HG02678 (cell line): Measurements from ENCODE around the gene GABRA6.
"Not testable (repeated sequence)": the region's sequence is repeated elsewhere in the genome, so short reads cannot be mapped to it uniquely, and the experiment has no call there.

Source experiments
- ATAC-seq: cut with Tn5 transposase; IDR thresholded peaks from one replicate; pipeline ENCODE4 v1.9.1; 2021; ENCODE audit warnings: mild to moderate bottlenecking, moderate library complexity; ENCODE audit not compliant: unreplicated experiment

GABRA6 gene

DNA sequence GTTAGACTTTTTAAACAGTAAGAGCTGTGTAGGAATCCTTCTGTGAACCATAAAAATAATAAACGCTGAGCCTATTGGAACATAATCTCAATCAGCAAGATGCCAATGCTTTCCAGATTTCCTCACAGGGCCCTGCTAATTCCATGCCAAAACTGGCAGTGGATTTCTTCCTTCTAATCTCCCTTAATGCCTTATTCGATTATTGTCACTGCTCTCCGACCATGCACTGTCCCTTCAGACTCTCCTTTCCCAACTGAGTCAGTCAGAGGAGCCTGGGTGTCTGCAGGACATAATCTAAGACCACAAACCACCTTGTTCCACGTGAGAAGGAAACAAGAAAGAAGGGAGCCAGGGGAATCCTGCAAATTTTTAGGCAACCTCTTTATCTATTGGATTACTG lies at the start of gene GABRA6:
GABRA6 (plus strand) TSS at position 261 of the 400 bp plus-strand sequence. CDS start 269 bp downstream, outside the sequence.
- ATAC-seq: no peak

DNA sequence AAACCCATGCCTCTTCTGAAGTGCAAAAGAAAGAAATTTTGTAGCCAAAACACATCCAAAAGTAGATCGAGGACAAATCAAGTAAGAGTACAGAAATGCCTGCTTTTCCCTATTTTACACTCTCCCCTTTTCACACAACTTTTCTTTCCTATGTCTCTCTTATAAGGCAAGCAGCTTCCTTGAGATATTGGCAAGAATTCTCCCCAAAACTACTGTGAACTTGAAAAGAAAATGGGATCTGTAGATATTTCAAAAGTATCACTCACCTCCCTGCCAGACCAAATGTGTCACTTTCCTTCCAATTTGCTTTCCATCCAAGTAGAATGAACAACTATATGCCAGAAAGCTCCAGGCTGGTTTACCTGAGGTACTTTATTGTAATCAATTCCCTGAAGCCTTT lies 47.9 kb upstream of the GABRA6 start:
- no peak for ATAC-seq

- no peak for ATAC-seq
Observed at GRCh38 chr5:161641444-161641843, 44.1 kb upstream of the GABRA6 start.

DNA sequence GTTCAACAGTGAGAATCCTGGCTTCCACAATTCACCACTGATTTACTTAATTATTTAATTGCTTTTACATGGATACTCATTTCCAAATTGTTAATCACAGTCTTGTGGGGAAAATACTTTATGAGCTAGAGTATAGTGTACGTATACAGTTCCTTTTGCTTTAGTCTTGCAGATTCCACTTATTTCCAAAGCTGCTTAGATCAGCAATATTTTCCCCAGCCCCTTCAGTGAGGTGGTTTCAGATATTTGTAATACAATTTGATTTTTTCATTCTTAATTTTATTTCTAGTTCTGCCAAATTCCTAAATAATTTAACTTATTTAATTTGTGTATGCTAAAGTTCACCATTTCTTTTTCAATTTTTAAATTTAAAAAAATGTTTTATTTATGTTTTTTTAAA lies 40.3 kb upstream of the GABRA6 start:
- no peak for ATAC-seq

DNA sequence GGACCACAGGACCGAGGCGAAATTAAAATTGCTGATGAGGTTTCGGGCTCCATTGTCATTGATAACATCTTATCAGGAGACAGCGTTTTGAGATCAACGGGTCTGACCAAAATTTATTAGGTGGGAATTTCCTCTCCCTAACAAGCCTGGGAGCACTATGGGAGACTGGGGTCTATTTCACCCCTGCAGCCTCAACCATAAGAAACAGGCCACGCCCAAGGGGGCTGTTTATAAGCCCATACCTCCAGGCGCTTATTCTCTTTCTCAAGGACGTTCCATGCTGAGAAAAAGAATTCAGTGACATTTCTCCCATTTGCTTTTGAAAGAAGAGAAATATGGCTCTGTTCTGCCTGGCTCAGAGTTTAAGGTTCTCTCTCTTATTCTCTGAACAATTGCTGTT lies 33.6 kb upstream of the GABRA6 start:
- not testable (repeated sequence) for ATAC-seq

GRCh38 chr5:161660806-161661205 lies 24.7 kb upstream of the GABRA6 start:
- ATAC-seq: no peak

DNA sequence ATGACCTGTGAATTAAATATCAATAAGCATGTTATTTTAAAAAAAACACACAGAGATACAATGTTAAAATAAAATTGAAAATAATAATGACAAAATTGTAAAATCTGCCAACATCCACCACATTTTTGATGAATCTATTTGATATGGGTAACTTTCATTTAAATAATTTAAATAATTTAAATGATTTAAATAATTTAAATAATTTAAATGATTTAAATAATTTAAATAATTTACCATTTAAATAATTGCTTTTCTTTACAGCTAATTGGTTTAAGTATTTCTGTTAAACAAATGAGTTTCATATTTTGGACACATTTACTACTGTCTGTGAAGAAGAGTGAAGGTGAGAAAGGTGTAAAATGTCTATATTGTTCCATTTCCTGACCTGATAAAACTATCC lies 22.1 kb upstream of the GABRA6 start:
- no peak for ATAC-seq

- no peak for ATAC-seq
Observed at GRCh38 chr5:161676103-161676502, 9.4 kb upstream of the GABRA6 start.

GRCh38 chr5:161686149-161686548 lies 628 bp downstream of the GABRA6 start:
- no peak for ATAC-seq

GRCh38 chr5:161686881-161687280 lies 1.4 kb downstream of the GABRA6 start:
- no peak for ATAC-seq

- no peak for ATAC-seq
Observed at GRCh38 chr5:161687316-161687715, 1.8 kb downstream of the GABRA6 start.

DNA sequence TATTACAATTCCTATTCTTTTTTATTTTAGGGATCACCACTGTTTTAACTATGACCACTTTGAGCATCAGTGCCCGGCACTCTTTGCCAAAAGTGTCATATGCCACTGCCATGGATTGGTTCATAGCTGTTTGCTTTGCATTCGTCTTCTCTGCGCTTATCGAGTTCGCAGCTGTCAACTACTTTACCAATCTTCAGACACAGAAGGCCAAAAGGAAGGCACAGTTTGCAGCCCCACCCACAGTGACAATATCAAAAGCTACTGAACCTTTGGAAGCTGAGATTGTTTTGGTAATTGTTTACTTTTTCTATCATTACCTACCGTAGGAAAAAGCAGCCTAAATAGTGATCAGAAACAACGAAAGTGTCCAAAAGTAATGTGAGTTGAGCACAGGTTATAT lies 6.4 kb downstream of the GABRA6 start:
- ATAC-seq: no peak

DNA sequence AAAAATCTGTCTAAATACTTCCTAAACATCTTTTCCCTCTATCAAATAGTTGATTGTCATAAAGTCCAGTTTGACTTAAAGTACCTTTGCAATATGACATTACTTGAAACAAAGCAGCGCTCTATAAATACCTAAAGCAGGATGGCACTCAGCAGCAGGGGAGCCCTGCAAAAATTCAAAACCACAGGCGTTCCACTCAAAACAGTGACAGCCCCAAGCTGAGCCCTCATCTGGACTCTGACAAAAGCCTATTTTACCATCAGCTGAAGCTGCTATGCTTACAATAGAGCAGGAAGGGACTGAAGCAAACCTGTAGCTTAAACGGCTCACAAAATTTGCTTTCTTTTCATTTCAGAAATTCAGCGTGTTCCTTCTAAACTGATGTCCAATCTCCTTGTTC lies 11.5 kb downstream of the GABRA6 start:
- ATAC-seq: no peak

DNA sequence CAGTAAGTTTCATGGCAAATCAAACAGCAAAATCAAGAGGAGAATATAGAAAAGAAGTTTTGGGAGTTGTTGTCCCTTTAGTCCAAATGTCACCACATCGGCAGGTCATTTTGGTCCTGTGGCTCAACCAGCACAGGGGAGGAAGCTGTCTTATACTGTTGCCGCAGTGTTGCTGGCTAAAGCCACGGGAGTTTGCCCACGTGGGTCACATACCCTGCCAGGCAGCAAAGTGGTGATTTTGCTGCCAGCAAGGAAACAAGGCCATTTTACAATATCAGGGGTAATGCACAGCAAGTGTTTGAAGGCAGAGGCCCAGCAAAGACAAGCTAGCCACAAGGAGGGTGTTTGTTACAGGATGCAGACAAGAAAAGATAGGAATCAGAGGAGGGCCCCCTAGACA lies 14.5 kb downstream of the GABRA6 start:
- no peak for ATAC-seq

- no peak for ATAC-seq
Observed at GRCh38 chr5:161703528-161703927, 18.0 kb downstream of the GABRA6 start.

DNA sequence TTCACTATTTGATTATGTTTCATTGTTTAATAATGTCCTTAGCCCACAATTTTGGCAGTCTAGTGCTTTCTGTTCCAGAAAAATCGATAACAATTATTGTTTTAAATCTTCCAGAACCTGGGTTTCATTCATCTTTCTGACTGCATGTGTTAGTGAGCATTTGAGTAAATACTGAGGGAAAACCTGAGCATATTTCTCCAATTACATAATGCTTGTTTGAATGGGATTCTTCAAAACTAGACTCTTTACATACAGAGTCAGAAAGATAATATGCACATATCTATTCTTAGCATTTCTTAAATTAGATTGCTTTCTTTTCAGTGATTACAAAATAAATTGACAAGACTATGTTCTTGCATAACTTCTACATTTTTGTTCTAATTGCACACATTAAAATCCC lies 21.9 kb downstream of the GABRA6 start:
- ATAC-seq: no peak

DNA sequence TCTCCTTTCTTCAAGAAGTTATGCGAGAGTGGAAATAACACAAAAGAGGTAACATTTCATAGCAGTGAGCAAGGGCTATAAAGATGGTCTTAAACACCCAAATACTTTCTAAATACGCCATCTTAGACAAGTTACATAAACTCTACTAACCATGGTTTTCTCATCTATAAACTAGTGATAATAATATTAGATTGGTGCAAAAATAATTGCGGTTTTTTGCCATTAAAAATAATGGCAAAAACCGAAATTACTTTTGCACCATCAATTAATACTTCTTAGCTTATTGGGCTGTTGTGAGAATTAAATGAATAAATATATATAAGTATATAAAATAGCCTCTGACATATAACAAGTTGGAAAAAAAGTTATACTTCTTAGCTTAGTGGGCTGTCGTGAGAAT lies 23.7 kb downstream of the GABRA6 start:
- ATAC-seq: no peak

DNA sequence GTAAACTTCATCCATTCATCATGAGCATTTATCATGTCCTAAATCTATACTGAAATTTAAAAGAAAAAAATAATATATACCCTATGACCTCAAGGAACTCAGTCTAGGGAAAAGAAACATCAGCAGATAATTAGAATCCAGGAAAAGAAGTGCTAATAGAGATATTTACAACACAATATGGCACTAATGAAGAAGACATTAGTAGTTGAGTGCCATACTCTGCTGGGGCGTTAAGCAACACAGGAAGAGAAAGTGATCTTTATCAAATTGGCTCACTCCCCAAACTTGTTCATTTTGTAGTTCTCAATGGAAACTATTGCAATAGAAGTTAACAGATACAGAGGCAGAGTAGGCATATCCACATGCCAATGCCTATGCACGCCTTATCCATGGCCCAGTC lies 27.5 kb downstream of the GABRA6 start:
- ATAC-seq: no peak

DNA sequence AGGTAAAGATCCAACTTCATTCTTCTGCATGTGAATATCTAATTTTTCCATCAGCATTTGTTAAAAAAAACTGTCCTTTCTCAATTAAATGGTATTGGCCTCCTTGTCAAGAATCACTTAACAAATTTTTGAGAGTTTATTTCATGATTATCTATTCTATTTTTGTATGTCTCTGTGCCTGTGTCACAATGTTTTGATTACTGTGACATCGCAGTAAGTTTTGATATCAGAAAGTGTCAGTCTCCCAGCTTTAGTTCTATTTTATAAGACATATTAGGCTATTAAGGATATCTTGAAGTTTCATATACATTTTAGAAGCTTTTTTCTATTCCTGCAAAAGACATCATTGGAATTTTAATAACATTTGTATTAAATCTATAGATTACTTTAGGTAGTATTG lies 33.6 kb downstream of the GABRA6 start:
- ATAC-seq: no peak

- no peak for ATAC-seq
Observed at GRCh38 chr5:161720460-161720859, 34.9 kb downstream of the GABRA6 start.

- no peak for ATAC-seq
Observed at GRCh38 chr5:161734741-161735140, 49.2 kb downstream of the GABRA6 start.

DNA sequence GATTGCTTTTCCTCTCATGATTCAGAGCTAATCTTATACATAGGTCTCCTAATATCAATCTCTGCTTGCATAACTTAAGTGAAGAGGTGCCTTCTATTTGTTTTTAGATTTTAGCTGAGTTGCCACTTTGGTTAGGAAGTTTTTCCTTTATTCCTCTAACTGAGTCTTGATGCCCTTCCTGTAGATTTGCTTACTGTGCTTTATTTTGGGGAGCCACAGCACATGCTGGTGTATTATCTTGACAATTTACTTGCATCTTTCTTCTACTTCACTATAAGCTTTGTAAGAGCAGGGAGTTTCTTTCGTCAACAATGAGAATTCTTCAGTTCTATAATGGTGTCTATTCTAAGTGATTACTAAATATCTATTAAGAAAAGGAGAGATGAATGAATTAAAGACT lies 54.9 kb downstream of the GABRA6 start:
- no peak for ATAC-seq

GRCh38 chr5:161744276-161744675 lies 58.8 kb downstream of the GABRA6 start:
- no peak for ATAC-seq

DNA sequence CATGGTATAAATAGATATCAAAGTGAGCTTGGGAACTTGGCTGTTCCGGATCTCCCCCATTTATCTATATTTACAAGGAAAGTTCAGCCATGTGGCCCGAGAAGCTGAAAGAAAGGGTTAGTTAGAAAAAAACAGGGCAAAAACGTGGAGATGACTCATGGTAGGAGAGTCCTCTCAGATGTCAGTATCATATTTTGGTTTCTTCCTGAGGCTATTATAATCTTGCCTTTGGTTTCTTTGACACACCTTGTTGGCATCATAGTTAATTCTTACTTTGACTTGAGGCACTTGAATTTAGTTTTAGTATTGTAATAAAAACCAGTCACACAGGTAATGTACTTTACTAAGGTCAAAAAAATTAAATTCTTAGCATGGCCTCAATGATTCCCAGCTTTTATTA lies 59.9 kb downstream of the GABRA6 start:
- no peak for ATAC-seq
